ENCODE results near the gene ARSG.
A peak's percentile ranks its signal among the peaks of the same experiment; 100 is the strongest.
"Not testable (repeated sequence)": the region's sequence is repeated elsewhere in the genome, so short reads cannot be mapped to it uniquely, and the experiment has no call there.

ARSG gene

DNA sequence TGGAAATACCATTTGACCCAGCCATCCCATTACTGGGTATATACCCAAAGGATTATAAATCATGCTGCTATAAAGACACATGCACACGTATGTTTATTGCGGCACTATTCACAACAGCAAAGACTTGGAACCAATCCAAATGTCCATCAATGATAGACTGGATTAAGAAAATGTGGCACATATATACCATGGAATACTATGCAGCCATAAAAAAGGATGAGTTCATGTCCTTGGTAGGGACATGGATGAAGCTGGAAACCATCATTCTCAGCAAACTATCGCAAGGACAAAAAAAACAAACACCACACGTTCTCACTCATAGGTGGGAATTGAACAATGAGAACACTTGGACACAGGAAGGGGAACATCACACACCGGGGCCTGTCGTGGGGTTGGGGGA, 9.3 kb upstream of the ARSG start:
- DNase-seq: not testable (repeated sequence)

DNA sequence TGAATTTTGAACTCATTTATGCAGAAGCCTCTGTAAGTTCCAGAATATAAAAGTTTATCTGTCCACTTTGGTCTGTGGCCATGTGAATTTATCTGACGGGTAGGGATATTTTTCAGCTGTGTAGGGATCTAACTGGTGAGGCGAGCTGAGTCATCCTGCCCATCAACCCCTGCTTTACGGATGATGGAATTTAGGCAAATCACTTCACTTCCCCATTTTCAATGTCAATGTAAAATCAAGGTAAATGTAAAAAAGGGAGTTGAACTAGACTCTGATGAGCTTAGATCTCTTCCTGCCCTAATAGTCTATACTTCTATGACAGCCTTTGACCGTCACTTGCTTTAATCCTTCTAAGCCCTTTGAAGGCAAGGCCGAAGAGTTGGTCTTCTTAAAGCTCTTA, 2.9 kb upstream of the ARSG start:
- DNase-seq: no peak

DNA sequence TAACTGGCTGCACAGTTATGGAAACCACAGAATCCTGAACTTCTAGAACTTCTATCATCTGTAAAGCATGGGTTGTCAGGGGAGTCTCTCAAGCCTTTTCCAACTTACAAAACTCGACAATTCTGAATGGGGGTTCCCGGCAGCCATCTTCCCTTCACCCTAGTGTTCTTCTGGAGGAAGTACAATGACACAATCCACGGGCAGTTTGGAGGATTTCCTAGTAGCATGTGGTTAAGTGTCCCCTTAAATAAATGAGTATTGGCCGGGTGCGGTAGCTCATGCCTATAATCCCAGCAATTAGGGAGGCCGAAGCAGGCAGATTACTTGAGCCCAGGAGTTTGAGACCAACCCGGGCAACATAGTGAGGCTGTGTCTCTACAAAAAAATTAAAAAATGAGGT, 2.5 kb upstream of the ARSG start:
- DNase-seq: peak; percentile 25

DNA sequence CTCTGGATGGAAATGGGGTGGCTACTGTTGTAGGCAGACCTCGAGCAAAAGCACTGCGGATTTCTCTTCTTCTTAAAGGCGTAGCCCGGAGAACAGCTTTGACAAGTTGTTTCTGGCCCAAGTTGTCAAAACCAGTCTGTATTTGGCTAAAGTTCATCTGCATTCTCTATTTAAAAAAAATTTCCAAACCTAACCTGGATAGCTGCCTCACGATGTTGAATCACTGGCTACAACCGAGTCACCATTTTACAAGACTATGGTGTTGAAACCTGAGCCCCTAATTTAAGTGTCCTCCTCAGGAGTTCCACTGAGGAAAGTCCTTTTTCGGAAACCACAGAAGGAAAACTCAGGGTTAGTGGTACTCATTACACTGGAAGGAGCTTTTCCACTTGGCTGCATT, 1.8 kb upstream of the ARSG start:
- peak; percentile 22 for DNase-seq

DNA sequence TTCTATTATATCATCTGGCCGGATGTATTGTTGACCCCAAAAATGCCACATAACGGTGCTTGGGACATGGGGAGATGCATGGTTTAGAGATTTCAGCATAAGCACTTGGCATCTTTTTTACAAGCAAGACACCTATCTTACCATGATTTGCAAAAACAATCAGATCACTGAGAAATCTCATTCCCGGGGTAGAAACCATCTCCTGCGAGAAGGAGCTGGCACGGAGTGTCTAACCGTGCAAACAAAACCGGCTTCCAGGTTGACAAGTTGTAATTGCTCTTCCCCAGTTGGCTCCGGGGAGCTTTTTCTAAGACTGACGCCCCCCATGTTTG, 1.4 kb upstream of the ARSG start:
- peak; percentile 49 for DNase-seq

DNA sequence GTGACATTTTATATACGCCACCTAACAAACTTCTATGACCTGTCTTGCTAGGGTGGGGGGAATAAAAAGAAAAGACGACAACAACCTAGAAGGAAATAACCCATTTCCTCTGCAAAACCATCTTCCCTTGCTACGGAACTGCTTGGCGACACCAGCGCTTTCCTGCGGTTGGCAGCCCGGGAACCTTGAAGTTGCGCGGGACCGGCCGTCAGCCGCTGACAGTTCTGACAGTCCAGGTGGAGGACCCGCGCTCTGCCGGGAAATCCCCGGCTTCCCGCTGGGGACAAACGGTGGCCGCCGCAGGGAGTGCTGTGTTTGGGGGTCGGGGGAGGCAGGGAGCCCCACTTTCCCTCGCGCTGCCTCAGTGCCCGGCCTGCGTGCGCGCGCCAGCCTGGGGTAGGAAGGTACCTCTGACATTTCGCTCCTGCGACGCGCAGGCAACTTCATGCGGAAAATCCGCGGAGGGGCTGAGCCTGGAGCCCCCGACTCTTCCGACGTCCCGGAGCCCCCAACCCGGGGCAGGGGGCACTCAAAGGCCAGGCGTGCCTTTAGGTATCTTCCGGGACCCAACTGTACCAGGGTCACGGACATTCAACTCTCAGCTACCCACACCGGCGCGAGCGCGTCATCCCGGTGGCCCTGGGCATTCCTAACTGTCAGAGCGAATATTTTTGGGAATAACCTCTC, 884 bp upstream of the ARSG start:
- no peak for DNase-seq

DNA sequence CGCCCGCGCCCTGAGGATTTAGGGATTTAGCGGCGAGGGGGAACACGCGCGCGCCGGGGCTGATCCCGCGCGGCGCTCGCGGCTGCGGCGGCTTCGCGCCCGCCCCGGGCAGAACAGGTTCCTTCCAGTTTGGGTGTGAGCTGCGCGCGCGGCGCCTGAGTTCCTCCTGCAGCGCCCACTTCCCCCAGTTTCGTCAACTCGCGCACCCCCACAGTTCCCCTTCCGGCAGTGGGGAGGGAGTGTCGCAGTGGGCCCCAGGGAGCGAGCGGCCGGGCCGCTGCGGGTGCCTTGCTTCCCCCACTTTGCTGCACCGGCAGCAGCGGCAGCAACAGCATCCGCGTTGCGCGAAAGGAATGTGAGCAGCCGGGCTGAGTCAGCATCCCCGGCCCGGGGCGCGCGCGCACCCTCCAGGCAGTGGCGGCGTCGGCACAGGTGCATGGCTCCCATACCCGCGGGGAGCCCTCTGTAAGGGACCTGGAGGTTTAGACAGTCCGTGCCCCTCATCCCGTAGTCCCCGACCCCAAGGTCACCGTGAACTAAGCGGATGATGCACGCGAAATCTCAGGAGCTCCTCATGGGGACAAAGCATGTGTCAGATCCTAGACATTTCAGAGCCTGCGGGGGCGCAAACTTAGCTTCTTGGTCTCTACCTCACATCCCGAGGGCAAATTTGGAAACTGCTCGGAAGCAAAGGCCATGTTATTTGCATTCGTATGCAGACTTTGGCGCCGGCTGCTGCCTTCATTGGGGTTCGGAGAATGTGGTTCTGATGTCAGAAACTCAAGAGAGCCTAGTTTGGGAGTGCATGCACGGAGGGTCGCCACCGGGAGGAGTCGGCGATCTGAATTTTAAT, 767 bp downstream of the ARSG start:
- DNase-seq: peak; percentile 92

DNA sequence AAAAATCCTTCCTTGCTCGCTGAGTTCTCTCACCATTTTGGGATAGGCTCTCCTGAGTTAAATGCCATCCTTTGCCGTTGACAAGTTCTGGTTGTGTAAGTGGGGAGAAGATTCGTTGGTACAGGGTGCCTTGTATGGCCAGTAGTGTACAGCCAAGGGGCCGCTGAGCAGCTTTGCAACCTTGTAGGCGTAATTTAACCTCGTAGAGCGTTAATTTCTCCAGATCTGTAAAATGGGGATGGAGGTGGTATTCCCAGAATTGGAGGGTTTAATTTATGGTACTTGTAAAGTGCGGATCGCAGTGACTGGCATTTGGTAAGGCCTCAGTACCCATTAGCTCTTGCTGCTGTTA, 1.4 kb downstream of the ARSG start:
- DNase-seq: no peak

DNA sequence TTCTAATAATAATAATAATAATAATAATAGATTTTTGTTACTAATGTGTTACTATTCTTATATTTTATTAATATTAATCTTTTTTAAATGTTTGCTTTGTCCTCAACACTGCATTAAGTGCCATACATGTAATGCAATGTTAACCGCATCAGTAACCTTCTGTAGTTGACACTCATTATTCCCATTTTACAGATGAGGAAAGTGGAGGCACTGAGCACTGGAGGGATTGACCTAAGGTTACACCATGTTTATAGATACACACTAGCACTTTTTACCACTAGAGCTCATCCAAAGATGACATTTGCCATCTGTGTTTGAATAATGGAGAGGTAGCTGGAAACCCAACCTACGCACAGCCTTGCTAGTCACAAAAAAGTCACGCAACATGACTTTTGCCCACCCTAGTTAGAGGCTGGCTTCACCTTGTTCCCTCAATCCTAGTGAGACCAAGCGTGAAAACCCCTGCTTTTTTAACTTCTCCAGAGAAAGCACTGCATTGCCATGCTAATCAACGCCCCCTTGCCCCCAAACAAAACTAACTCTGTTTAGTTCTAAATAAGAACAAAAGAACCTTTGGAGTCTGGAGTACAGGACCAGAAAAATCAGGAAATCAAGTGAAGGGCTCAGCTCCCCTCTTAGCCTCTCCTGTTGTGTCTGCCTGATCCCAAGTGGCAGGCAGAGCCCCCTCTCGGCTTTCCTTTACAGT, 2.3 kb downstream of the ARSG start:
- peak; percentile 7 for DNase-seq

DNA sequence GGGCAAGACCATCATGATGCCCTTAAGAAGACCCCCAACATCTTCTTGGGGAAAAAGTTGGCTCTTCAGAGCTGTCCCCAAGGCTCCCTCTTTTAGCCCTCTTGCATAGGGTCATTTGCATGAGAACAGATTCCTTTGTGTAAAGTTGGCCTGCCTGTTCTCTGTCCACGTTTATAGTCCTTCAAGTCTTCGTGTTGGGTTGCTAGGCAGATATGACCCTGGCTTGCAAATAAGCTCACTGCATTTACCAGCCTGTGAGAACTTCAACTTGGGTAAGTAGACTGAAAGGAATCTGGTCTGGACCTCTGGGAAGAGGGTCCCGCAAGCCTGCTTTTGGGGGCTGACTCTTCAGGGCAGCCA, 2.9 kb downstream of the ARSG start:
- DNase-seq: peak; percentile 18

DNA sequence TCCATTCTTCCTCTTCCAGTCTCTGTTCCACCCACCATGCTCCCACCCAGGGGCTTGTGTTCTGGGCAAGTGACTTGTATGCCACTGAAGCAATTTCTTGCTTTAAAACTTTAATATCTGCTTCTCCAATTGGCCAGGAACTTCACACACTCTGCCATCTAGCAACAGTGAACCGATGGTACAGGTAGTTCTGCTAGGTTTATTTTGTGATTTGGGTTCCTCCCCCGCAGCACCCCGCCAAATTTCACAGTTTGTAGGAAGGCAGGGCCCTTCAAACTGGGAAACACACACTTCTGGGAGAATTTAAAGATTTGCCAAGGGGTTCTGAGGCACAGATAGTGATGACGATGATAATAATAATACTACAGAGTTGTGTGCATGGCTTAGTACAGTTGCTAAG, 3.3 kb downstream of the ARSG start:
- DNase-seq: no peak

DNA sequence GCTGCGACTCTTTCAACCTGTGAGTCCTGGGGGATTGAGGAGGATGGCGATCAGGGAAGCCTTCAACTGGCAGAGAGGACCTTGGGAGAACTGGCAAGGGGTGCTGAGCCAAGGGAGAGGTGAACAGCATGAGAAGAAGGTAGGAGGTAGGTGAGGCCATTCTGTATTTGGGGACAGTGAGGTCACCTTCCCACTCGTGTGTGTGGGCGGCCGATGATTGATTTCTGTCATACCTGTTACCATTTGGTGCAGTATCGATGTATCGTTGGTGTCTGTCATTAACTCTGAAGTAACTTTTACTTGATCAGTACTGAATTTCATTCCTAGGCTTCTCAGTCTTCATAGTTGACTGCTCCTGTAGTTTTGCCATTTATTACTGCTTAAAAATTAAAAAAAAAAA, 3.8 kb downstream of the ARSG start:
- DNase-seq: no peak

DNA sequence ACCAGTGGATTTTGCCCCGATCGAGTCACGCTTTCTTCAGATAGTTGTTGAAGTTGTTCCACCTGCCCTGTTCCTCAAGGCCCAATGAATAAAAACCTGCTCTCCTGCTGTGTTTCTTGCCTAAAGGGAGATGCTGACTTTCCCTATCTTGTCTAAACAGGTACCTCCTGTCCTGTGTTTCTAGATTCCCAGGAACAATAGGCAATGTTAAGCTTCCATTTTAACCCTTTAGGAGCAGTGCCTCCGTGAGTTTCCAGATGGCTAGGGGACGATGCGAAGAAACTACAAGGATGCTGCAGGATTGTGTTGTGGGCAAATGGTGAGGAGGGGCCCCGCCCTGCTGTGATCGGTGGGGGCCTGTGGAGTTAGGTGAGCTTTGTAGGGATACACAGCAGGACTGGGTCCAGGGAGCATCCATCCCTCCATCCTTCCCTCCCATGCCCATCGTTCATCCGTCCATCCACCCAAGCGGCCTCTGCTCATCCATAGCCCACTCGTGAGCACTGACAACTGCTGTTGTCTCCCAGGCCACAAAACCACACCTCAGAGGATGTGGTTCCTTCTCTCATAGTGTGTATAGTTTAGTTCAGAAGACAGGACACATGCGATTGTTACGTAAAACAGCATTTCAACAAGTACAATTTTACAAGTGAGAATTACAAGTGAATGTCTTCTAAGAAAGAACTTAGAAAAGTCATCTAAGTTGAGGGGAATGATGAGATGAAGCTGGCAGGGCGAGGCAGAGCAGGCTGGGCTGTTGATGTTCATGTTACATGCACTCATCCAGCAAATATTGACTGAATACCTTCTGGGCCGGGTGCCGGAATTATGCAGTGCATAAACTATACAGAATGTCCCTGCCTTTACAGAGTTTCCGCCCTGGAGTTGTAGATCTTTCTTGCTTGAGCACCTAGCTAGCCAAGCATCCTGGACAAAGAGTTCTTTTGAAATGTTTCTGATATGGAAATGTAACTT, 5.2 kb downstream of the ARSG start:
- peak; percentile 53 for DNase-seq

DNA sequence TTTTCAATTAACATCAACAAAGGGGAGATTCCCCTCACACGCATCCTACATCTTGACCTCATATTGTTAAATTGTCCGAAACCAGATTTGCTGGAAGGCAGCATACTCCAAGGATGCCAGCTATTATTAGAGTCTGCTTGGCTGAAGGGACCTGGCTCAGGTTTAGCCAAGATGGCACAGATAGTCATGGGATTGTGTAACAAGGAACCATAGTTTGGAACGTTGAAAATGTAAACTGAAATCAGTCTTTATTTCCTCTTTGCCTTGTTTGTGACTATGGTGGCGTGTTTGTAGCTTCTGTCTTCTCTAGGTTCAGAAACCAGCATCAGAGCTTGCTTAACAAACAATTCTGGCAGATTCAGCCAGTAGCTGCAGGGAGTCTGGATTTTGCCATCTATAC, 5.9 kb downstream of the ARSG start:
- no peak for DNase-seq

DNA sequence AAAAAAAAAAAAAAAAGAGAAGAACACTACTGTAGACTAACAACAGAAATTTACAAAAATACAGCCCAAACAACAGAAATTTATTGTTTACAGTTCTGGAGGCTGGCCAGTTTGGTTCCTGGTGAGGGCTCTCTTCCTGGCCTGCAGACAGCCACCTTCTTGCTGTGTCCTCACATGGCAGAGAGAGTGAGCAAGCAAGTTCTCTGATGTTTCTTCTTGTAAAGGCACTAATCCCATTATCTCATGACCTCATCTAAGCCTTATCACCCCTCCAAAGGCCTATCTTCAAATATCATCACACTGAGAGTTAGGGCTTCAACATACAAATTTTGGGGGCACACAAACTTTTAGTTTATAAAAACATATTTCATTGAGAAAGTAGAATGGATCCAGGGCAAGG, 7.3 kb downstream of the ARSG start:
- no peak for DNase-seq

DNA sequence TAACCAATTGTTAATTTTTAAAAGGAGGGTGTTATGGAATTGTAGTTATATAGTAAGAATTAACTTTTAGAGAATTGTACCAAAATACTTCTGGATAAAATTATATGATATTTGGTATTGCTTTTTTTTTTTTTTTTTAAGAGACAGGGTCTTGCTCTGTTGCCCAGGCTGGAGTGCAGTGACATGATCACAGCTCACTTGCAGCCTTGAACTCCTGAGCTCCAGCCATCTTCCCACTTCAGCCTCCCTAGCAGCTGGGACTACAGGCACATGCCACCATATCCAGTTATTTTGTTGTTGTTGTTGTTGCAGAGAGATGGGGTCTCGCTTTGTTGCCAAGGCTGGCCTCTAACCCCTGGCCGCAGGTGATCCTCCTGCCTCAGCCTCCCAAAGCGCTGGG, 8.5 kb downstream of the ARSG start:
- DNase-seq: no peak

DNA sequence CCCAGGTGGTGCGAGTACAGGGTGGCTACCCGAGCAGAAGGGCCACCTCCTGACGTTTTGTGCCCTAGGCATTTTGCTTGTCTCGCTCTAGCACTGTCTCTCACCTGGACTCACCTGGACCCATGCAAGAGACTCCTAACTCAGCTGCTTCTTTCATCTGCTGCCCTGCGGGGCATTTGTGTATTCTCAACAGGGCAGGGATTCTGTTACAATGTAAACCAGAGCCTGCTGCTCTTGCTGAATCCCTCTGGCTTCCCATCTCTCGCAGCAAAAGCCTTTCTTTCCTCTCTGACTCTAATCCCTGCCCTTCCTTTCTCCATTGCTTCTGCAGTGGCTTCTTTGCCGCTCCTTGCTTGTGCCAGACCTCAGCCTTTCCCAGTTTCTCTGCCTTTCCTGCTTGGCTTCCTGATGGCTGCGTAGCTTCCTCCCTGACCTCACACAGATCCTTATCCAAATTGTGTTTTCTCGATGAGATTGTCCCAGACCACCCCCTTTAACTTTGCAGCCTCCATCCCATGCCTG, 10.2 kb downstream of the ARSG start:
- DNase-seq: no peak

DNA sequence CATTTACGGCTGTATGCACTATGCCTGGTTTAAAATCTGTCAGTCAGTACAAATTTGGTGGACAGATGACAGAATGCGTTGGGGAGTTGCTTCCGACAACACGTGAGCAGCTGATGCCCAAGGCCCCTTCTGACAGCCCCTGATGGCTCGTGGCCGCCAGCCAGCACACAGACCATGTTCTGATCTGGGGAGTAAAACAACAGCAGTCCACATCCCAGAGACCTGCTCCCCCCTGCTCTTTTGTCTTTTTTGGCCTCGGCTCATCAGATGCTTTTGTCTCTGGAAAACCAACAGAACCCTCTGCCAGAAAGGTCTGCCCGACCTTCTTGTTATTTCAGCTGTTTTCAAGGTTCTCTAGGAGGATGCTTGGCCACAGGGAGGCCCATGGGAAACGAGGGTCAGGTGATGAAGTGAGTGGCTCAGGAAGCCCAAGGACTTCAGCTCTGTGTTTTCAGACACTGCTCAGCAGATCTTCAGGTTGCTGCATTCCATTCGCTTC, 10.8 kb downstream of the ARSG start:
- DNase-seq: peak; percentile 47

DNA sequence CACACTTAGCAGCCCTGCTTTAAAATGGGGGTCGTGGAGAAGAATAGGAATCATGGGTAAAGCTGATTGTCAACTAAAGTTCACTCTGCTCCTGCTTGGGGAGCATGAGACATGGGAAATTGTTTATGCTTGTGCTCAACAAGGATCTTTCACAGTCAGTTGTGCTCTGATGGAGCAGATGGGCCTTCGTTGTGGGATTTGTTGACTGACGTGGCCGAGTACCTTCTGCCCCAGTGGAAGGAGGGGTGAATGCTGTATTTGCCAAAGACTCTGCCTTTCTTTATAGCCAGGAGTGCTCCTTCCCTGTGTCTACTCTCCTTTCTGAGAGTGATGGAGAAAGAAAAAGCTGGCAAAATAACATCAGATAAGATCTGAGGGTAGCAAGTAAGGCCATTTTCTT, 11.4 kb downstream of the ARSG start:
- no peak for DNase-seq

DNA sequence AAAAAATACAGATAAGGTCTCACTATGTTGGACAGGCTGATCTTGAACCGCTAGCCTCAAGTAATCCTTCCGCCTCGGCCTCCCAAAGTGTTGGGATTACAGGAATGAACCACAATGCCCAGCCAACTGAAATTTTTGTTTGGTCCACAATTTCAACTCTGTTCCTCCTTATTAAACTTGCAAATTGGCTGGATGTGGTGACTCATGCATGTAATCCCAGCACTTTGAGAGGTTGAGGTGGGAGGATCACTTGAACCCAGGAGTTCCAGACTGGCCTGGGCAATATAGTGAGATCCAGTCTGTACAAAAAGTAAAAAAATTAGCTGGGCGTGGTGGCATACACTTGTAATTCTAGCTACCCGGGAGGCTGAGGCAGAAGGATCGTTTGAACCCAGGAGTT, 13.4 kb downstream of the ARSG start:
- no peak for DNase-seq

DNA sequence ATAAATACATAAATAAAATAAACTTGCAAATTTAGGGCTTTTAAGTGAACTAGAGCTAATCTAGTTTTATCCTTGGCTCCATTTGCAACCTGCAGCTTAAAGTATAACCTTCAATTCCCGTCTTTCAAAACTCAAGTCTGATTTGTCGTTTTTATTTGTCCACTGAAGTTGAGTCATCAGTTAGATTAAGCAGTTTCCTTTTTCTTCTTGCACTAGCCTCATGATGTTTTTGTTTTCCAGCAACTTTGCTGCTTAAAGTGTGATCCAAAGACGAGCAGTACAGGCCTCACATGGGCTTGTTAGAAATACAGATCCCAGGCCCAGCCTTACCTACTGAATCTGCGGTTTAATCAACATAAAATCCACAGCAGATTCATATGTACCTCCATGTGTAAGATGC, 13.8 kb downstream of the ARSG start:
- no peak for DNase-seq

DNA sequence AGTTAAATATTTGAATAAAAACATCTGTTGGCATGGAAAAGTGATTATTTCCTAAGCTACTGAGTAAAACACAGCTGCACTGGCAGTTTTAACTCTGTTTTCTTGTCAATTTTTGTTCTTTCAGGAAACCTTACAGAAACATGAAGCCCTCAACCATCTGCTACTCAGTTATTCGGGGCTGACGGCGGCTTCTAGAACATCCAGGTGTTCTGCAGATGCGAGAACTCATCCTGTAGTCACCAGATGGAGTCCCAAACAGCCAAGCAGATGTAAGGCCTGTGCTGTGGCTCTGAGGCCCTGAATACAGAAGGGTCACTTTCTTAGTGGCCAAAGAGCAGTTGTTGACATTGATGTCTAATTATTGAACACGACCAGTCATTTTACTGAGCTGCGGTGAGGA, 15.5 kb downstream of the ARSG start:
- peak; percentile 19 for DNase-seq

DNA sequence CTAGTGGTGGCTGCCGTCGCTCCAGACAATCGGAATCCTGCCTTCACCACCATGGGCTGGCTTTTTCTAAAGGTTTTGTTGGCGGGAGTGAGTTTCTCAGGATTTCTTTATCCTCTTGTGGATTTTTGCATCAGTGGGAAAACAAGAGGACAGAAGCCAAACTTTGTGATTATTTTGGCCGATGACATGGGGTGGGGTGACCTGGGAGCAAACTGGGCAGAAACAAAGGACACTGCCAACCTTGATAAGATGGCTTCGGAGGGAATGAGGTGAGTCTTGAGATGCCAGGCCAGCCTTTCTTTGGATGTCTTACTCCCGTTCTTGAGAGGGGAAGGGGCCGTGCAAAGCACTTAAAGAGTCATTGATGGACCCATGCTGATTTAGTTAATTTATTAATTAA, 16.1 kb downstream of the ARSG start:
- DNase-seq: no peak

Measured in eye (tissue), 1 donor.